Sigmoid colon (tissue), 7 donors: ENCODE measurements around the gene ASB16. TPM values are rescaled to one million over a fixed set of nuclear protein-coding genes. Genes with fewer than 3 reads are reported as not detected.
A peak's percentile ranks its signal among the peaks of the same experiment; 100 is the strongest.
"Not testable (repeated sequence)": the region's sequence is repeated elsewhere in the genome, so short reads cannot be mapped to it uniquely, and the experiment has no call there.

Experiments
- DNase-seq: peaks from one replicate; pipeline ENCODE4 v3.0.0-alpha.2; 2019
- H3K27ac ChIP-seq, 4 donors: fragments of 200-600 bp; sonication (generic); one replicate each; pipeline ENCODE4 v1.5.1; 2016 to 2019; ENCODE audit warnings: mild to moderate bottlenecking in 1 of 4
- H3K27me3 ChIP-seq, 3 donors: fragments of 200-600 bp; sonication (generic); one replicate each; pipeline ENCODE4 v1.5.1; 2019; ENCODE audit warnings: mild to moderate bottlenecking in 1 of 3
- H3K36me3 ChIP-seq, 4 donors: fragments of 200-600 bp; sonication (generic); one replicate each; pipeline ENCODE4 v1.5.1; 2016 to 2019
- H3K4me1 ChIP-seq, 4 donors: fragments of 200-600 bp; sonication (generic); one replicate each; pipeline ENCODE4 v1.5.1; 2017 to 2019
- H3K4me3 ChIP-seq, 4 donors: fragments of 200-600 bp; sonication (generic); one replicate each; pipeline ENCODE4 v1.5.1; 2017 to 2019; ENCODE audit warnings: mild to moderate bottlenecking in 2 of 4, moderate library complexity in 1 of 4
- H3K9me3 ChIP-seq, 4 donors: fragments of 200-600 bp in 3 of 4; sonication (generic) in 3 of 4; one replicate each; pipeline versions ENCODE4 v1.5.1 to v1.6.1; 2013 to 2019
- EP300 ChIP-seq, 4 donors: sonication (generic); formaldehyde crosslinking; IDR thresholded peaks; one replicate each; pipeline ENCODE4 v1.6.1; 2017; ENCODE audit warnings: antibody characterized with exemption in 4 of 4
- POLR2A ChIP-seq, 2 donors: fragments of 450-650 bp; IDR thresholded peaks; one replicate each; pipeline ENCODE4 v1.6.1; 2016; ENCODE audit warnings: antibody characterized with exemption in 2 of 2, mild to moderate bottlenecking in 2 of 2, moderate library complexity in 2 of 2
- POLR2AphosphoS5 ChIP-seq, 4 donors: sonication (generic); formaldehyde crosslinking; IDR thresholded peaks; one replicate each; pipeline ENCODE4 v1.6.1; 2017; ENCODE audit warnings: antibody characterized with exemption in 4 of 4
- whole genome bisulfite sequencing, 2 donors: extraction: QIAGEN DNeasy Blood & Tissue Kit; methylation state at CpG; one replicate each; pipeline ENCODE4 v1.1.7; 2013; 5-methylcytosine and 5-hydroxymethylcytosine counted together
- intact Hi-C: fragments of 100-400 bp; cut with DNase I; formaldehyde crosslinking; loops from one replicate; pipeline ENCODE4 v1.15.1; 2023
- polyA plus RNA-seq, 3 donors: library from polyadenylated mRNA; stranded (reverse); fragments of 200-250 nt; gene quantifications; one replicate each; pipeline ENCODE4 v1.2.3, GENCODE V29; 2013
- total RNA-seq, 4 donors: library from RNA; depleted of rRNA; stranded (reverse); fragments of >200 nt; gene quantifications; one replicate each; pipeline ENCODE4 v1.1.0, GENCODE V29; 2016
- TF ChIP-seq, protein P1 (sequence below), 4 experiments: fragments of 450-650 bp in 3 of 4; fragments of 200-600 bp in 1 of 4; IDR thresholded peaks; one replicate each; pipeline ENCODE4 v1.5.1; 2016 to 2019; ENCODE audit warnings: antibody characterized with exemption in 4 of 4, mild to moderate bottlenecking in 3 of 4, moderate library complexity in 2 of 4
- donor health status: healthy with polysubstance abuse.
- donor health status: Bipolar disorder and iron deficiency.
- donor health status: healthy.

Gene ASB16
- total and polyA plus RNA-seq, 7 donors = 0.19 to 4.2 (median 1.1) TPM; not detected in 2

DNA sequence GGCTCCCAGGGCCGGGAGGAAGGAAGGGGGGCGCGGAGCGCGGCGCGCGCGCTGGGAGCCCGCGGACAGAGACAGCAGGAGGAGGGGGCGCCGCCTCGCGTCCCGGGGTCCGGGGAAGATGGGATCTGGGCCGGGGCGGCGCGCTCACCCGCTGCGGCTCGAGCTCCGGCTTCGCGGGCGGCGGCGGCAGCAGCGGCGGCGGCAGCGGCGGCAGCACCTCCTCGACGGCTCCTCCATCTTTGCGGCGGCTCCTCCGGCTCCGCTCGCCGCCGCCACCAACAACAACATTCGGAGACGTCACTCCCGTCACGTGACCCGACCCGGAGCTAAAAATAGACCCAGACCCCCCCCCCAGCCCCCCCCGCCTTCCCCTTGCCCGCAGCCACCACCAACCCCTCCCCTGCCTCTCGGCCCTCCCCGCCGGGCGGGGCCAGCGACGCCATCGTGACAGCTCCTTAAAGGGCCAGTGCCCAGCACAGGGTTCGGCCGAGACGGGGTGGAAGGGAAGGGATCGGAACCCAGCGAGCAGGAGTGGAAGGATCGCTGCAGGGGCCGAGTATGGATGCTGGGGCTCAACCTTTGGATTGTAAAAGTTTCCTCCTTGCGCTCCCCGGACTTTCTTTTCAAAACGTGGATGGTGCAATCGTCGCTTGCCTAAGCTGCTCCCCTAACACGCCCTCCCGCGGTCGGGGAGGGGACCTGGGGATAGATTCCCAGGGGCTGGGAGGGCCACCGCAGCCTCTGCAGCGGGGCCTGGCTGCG is 47.0 kb upstream of the ASB16 start, which contains the start of gene HDAC5:
TSS of gene HDAC5 (minus strand) at position 286 of the 762 bp plus-strand sequence. CDS start 6,126 bp downstream, outside the sequence.
- H3K36me3 ChIP-seq = no peaks in the 10 kb centered on the region
- peak within 1 kb of the TSS; percentile 93 to 95 (median 94) for H3K27ac ChIP-seq
- no peaks in the 10 kb centered on the region for H3K27me3 ChIP-seq
- intact Hi-C loops = loop anchor here (2.0 to 5.0 kb wide), 4 partner anchors 17 to 216 kb away; partner anchors contain the start of genes G6PC3, HROB, MPP2 and TMUB2
- TF ChIP-seq POLR2AphosphoS5 (IDR thresholded peaks at IDR 0.05) (peak; percentile 73 to 89 (median 83)), EP300 (IDR thresholded peaks at IDR 0.05) (peak in 1 of 4 donors; percentile 28), POLR2A (IDR thresholded peaks at IDR 0.05) (no peak)
- TF ChIP-seq, protein P1, sequence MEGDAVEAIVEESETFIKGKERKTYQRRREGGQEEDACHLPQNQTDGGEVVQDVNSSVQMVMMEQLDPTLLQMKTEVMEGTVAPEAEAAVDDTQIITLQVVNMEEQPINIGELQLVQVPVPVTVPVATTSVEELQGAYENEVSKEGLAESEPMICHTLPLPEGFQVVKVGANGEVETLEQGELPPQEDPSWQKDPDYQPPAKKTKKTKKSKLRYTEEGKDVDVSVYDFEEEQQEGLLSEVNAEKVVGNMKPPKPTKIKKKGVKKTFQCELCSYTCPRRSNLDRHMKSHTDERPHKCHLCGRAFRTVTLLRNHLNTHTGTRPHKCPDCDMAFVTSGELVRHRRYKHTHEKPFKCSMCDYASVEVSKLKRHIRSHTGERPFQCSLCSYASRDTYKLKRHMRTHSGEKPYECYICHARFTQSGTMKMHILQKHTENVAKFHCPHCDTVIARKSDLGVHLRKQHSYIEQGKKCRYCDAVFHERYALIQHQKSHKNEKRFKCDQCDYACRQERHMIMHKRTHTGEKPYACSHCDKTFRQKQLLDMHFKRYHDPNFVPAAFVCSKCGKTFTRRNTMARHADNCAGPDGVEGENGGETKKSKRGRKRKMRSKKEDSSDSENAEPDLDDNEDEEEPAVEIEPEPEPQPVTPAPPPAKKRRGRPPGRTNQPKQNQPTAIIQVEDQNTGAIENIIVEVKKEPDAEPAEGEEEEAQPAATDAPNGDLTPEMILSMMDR (IDR thresholded peaks at IDR 0.05) = peak; percentile 44 to 63 (median 52)
- DNase-seq = peak; percentile 98
- WGBS, 2 donors = 0 to 1% methylated on average over 78 of the region's 78 CpGs
- peaks cover 0 to 55% (median 47%) of the 10 kb centered on the region in 4 donors for H3K4me1 ChIP-seq
- H3K9me3 ChIP-seq = no peaks in the 10 kb centered on the region
- peak within 1 kb of the TSS; percentile 82 to 97 (median 96) for H3K4me3 ChIP-seq

DNA sequence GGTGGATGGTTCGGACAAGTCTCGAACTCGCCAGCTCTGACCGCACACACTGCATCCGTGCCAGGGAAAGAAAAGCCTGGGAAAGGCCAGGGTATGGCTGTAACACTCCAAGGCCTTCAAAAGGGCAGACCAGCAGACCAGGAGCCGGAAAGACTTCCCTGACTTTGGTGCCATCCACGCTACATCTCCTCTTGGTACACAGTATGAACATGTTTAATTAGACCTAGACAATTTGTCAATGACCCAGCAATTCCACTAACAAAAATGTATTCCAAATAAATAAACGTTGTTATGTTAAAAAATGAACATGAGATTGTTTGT is 46.4 kb upstream of the ASB16 start:
- peak overlapping the region; percentile 93 to 95 (median 94) for H3K27ac ChIP-seq
- WGBS, 2 donors = 1 to 7% methylated on average over 8 of the region's 8 CpGs
- peaks cover 0 to 49% (median 42%) of the 10 kb centered on the region in 4 donors for H3K4me1 ChIP-seq
- no peak for DNase-seq
- H3K36me3 ChIP-seq = no peaks in the 10 kb centered on the region
- H3K9me3 ChIP-seq = no peaks in the 10 kb centered on the region
- peak overlapping the region; percentile 82 to 97 (median 96) for H3K4me3 ChIP-seq
- TF ChIP-seq, protein P1 (IDR thresholded peaks at IDR 0.05) = no peak
- TF ChIP-seq POLR2A (IDR thresholded peaks at IDR 0.05) (no peak), POLR2AphosphoS5 (IDR thresholded peaks at IDR 0.05) (peak in 1 of 4 donors; percentile 24), EP300 (IDR thresholded peaks at IDR 0.05) (no peak)
- intact Hi-C loops = loop anchor here (2.0 to 5.0 kb wide), 3 partner anchors 17 to 217 kb away; partner anchors contain the start of genes HROB, MPP2 and TMUB2
- no peaks in the 10 kb centered on the region for H3K27me3 ChIP-seq

DNA sequence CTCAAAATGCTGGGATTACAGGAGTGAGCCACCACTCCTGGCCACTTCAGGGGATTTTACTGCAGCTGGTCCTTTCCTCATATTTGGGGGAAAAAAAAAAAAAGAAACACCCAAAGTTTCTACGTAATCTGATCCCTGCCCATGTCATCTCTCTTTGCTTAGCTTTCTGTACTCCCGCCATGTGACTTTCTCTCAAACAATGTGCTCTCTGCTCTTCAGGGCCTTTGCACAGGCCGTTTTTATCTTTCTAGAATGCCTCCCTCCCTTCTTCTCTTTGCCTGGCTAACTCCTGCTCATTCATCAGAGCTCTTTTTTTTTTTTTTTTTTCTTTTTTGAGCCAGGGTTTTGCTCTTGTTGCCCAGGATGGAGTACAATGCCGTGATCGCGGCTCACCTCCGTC is 42.1 kb upstream of the ASB16 start:
- Histone ChIP-seq H3K4me3 (no peak overlapping the region), H3K4me1 (peaks cover 0 to 10% (median 7%) of the 10 kb centered on the region in 4 donors), H3K27me3 (no peaks in the 10 kb centered on the region), H3K9me3 (no peaks in the 10 kb centered on the region), H3K36me3 (no peaks in the 10 kb centered on the region), H3K27ac (no peak overlapping the region)
- 91% methylated on average over 7 of the region's 7 CpGs for WGBS, 2 donors
- TF ChIP-seq POLR2A (IDR thresholded peaks at IDR 0.05) (no peak), EP300 (IDR thresholded peaks at IDR 0.05) (no peak), POLR2AphosphoS5 (IDR thresholded peaks at IDR 0.05) (no peak)
- TF ChIP-seq, protein P1 (IDR thresholded peaks at IDR 0.05) = no peak
- DNase-seq = no peak
- intact Hi-C loops = no loop called here

DNA sequence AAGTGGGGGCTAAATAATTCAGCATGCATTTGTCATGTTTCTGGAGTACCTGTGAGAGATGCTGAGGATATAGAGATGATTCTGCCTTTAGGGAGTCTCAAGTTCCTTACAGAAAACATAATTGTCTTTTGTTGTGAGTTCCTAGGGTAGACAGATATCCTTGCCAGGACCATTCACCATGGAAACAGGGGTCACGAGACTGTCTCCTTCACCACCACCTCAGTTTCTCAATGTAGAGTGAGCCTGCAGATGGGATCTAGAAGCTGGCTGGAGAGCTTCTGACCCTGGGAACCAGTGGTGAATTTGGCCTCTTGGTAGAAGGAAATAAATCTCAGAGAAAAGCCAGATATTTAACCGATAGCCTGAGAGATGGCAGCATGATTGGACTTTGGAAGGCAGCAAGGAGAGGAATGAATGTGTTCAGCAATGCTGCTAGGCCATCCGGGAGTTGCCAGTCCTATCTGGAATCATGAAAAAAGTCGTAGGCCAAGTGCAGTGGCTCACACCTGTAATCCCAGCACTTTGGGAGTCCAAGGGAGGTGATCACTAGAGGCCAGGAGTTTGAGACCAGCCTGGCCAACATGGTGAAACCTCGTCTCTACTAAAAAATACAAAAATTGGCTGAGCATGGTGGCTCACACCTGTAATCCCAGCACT is 39.7 kb upstream of the ASB16 start:
- H3K27ac ChIP-seq = no peak overlapping the region
- WGBS, 2 donors = 59 to 84% methylated on average over 5 of the region's 5 CpGs
- H3K4me3 ChIP-seq = no peak overlapping the region
- TF ChIP-seq POLR2A (IDR thresholded peaks at IDR 0.05) = no peak
- TF ChIP-seq, protein P1 (IDR thresholded peaks at IDR 0.05) = no peak
- TF ChIP-seq EP300 (IDR thresholded peaks at IDR 0.05) = no peak
- no peak for TF ChIP-seq POLR2AphosphoS5 (IDR thresholded peaks at IDR 0.05)
- H3K9me3 ChIP-seq = no peaks in the 10 kb centered on the region
- H3K36me3 ChIP-seq = no peaks in the 10 kb centered on the region
- H3K4me1 ChIP-seq = no peaks in the 10 kb centered on the region
- no peaks in the 10 kb centered on the region for H3K27me3 ChIP-seq
- intact Hi-C loops = no loop called here
- no peak for DNase-seq

DNA sequence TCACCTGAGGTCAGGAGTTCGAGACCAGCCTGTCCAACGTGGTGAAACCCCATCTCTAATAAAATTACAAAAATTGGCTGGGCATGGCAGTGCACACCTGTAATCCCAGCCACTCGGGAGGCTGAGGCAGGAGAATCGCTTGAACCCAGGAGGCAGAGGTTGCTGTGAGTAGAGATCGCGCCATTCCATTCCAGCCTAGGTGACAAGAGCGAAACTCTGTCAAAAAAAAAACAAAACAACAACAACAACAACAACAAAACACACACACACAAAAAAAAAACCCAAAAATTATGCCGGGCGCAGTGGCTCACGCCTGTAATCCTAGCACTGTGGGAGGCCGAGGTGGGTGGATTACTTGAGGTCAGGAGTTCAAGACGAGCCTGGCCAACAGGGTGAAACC is 39.1 kb upstream of the ASB16 start:
- intact Hi-C loops, DNase-seq, H3K27me3 ChIP-seq, H3K4me3 ChIP-seq, H3K4me1 ChIP-seq, H3K36me3 ChIP-seq, H3K9me3 ChIP-seq, H3K27ac ChIP-seq: not testable (repeated sequence)
- 89 to 92% methylated on average over 12 of the region's 12 CpGs for WGBS, 2 donors
